Neural progenitor cell (in vitro differentiated cells): ENCODE results near the gene FSTL1. TPM values are rescaled to one million over a fixed set of nuclear protein-coding genes. Genes with fewer than 3 reads are reported as not detected.

Source experiments
- DNase-seq: peaks from one replicate; pipeline ENCODE4 v3.0.0-alpha.2; 2016; ENCODE audit warnings: low spot score
- H2AFZ ChIP-seq: fragments of 200-600 bp; sonication (generic); replicated peaks from 2 replicates; pipeline ENCODE4 v1.6.1; 2016; ENCODE audit warnings: antibody characterized with exemption
- H3F3A ChIP-seq: fragments of 200-600 bp; sonication (generic); 2 replicates; pipeline ENCODE4 v1.6.1; 2016; ENCODE audit warnings: antibody characterized with exemption, low read depth
- H3K27ac ChIP-seq: fragments of 200-600 bp; sonication (generic); 2 replicates; pipeline ENCODE4 v1.5.1; 2016; ENCODE audit warnings: mild to moderate bottlenecking
- H3K27me3 ChIP-seq: fragments of 200-600 bp; sonication (generic); 2 replicates; pipeline ENCODE4 v1.6.1; 2016; ENCODE audit warnings: mild to moderate bottlenecking, moderate library complexity
- H3K36me3 ChIP-seq: fragments of 200-600 bp; sonication (generic); 2 replicates; pipeline ENCODE4 v1.5.1; 2016
- H3K4me1 ChIP-seq: fragments of 200-600 bp; sonication (generic); 2 replicates; pipeline ENCODE4 v1.6.1; 2016; ENCODE audit warnings: mixed run types
- H3K4me2 ChIP-seq: fragments of 200-600 bp; sonication (generic); 2 replicates; pipeline ENCODE4 v1.6.1; 2016
- H3K4me3 ChIP-seq: fragments of 200-600 bp; sonication (generic); 2 replicates; pipeline ENCODE4 v1.5.1; 2016
- H3K79me2 ChIP-seq: fragments of 200-600 bp; sonication (generic); 2 replicates; pipeline ENCODE4 v1.6.1; 2016; ENCODE audit warnings: low read depth
- H3K9ac ChIP-seq: fragments of 200-600 bp; sonication (generic); 2 replicates; pipeline ENCODE4 v1.6.1; 2016
- H3K9me3 ChIP-seq: fragments of 200-600 bp; sonication (generic); 2 replicates; pipeline ENCODE4 v1.5.1; 2016; ENCODE audit warnings: low read depth
- H4K20me1 ChIP-seq: fragments of 200-600 bp; sonication (generic); 2 replicates; pipeline ENCODE4 v1.6.1; 2016; ENCODE audit warnings: low read depth
- H3K27ac Mint-ChIP-seq: 3 replicates; pipeline ENCODE4 v1.8.0; 2021; ENCODE audit warnings: mixed read lengths
- H3K27me3 Mint-ChIP-seq: 2 replicates; pipeline ENCODE4 v1.8.0; 2022; ENCODE audit warnings: low read depth, mild to moderate bottlenecking, inconsistent platforms, moderate library complexity, mixed read lengths; ENCODE audit not compliant: insufficient read depth
- H3K36me3 Mint-ChIP-seq: 3 replicates; pipeline ENCODE4 v1.8.0; 2021; ENCODE audit warnings: mixed read lengths
- H3K4me1 Mint-ChIP-seq: 3 replicates; pipeline ENCODE4 v1.8.0; 2021; ENCODE audit warnings: mixed read lengths
- H3K4me3 Mint-ChIP-seq: 3 replicates; pipeline ENCODE4 v1.8.0; 2021; ENCODE audit warnings: mild to moderate bottlenecking, moderate library complexity, mixed read lengths
- H3K9me3 Mint-ChIP-seq: 3 replicates; pipeline ENCODE4 v1.8.0; 2020; ENCODE audit warnings: mixed read lengths
- CTCF ChIP-seq: fragments of 200-600 bp; sonication (generic); IDR thresholded peaks from 2 replicates; pipeline ENCODE4 v1.5.1; 2017; ENCODE audit warnings: antibody characterized with exemption, mild to moderate bottlenecking
- EZH2 ChIP-seq: fragments of 200-600 bp; sonication (generic); IDR thresholded peaks from 2 replicates; pipeline ENCODE4 v1.6.1; 2017; ENCODE audit warnings: antibody characterized with exemption, mild to moderate bottlenecking, moderate library complexity
- EZH2phosphoT487 ChIP-seq: fragments of 200-600 bp; sonication (generic); IDR thresholded peaks from 2 replicates; pipeline ENCODE4 v1.6.1; 2017; ENCODE audit warnings: antibody characterized with exemption
- total RNA-seq: library from RNA; depleted of rRNA; stranded (reverse); fragments of >200 nt; gene quantifications from 2 replicates; pipeline ENCODE4 v1.2.3, GENCODE V29; 2015; ENCODE audit warnings: low replicate concordance

FSTL1 gene
- total RNA-seq, 1 donor from 2014 or later, result 327 TPM

- no peaks in the 10 kb centered on the region for H3K4me1 Mint-ChIP-seq
- peaks cover 16% of the 10 kb centered on the region for H3K36me3 ChIP-seq
Measured at GRCh38 chr3:120402257-120402656, 48.5 kb downstream of the FSTL1 start.

GRCh38 chr3:120399372-120399771 lies 51.4 kb downstream of the FSTL1 start:
- Histone ChIP-seq H4K20me1 (no peaks in the 10 kb centered on the region), H3F3A (no peaks in the 10 kb centered on the region), H3K27me3 (no peaks in the 10 kb centered on the region), H3K4me2 (no peak overlapping the region), H3K79me2 (no peaks in the 10 kb centered on the region), H3K36me3 (peaks cover 16% of the 10 kb centered on the region), H3K4me3 (no peak overlapping the region), H3K9ac (no peak overlapping the region), H2AFZ (no peak overlapping the region), H3K27ac (no peak overlapping the region), H3K9me3 (no peaks in the 10 kb centered on the region), H3K4me1 (no peaks in the 10 kb centered on the region)
- Mint-ChIP-seq H3K9me3 (no peaks in the 10 kb centered on the region), H3K36me3 (peaks cover 49% of the 10 kb centered on the region), H3K4me1 (no peaks in the 10 kb centered on the region), H3K4me3 (no peak overlapping the region), H3K27me3 (no peaks in the 10 kb centered on the region), H3K27ac (no peak overlapping the region)
- DNase-seq, result no peak
- TF ChIP-seq CTCF, result no peak
- TF ChIP-seq EZH2, result no peak
- TF ChIP-seq EZH2phosphoT487, result no peak

More at GRCh38 chr3:120402257-120402656, 48.5 kb downstream of the FSTL1 start:
- Histone ChIP-seq H3K79me2 (no peaks in the 10 kb centered on the region), H2AFZ (no peak overlapping the region), H3K4me1 (no peaks in the 10 kb centered on the region), H3K9me3 (no peaks in the 10 kb centered on the region), H3K4me3 (no peak overlapping the region), H3K27me3 (no peaks in the 10 kb centered on the region), H3K9ac (no peak overlapping the region), H3F3A (no peaks in the 10 kb centered on the region), H3K27ac (no peak overlapping the region), H3K4me2 (no peak overlapping the region), H4K20me1 (no peaks in the 10 kb centered on the region)
- Mint-ChIP-seq H3K9me3 (no peaks in the 10 kb centered on the region), H3K4me3 (no peak overlapping the region), H3K27me3 (peaks cover 3% of the 10 kb centered on the region), H3K27ac (no peak overlapping the region), H3K36me3 (peaks cover 50% of the 10 kb centered on the region)
- no peak for TF ChIP-seq EZH2phosphoT487
- TF ChIP-seq EZH2, result no peak
- no peak for TF ChIP-seq CTCF
- no peak for DNase-seq

DNA sequence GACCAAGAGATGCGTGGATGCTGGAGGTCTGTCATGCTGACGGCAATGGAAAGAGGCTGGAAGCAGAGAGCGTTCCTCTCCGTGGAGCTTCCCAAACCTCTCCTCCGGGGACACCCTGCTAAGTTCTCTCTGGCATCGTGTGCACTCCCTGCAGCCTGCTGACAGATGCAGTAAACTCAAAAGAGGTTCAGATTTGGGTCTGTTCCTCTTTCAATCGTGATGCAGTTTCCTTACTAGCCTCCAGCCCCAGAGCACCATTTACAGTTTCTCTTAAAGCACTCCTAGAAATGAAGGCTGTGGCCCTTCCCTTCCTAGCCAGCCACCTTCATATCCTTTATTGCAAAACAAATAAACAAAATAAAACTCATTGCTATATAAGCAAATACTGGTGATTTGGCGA lies 54.3 kb downstream of the FSTL1 start:
- Mint-ChIP-seq H3K27me3 (no peaks in the 10 kb centered on the region), H3K27ac (no peak overlapping the region), H3K9me3 (no peaks in the 10 kb centered on the region), H3K36me3 (peaks cover 33% of the 10 kb centered on the region), H3K4me3 (no peak overlapping the region), H3K4me1 (no peaks in the 10 kb centered on the region)
- Histone ChIP-seq H3K36me3 (peaks cover 7% of the 10 kb centered on the region), H3K27ac (no peak overlapping the region), H3K9ac (no peak overlapping the region), H3K9me3 (no peaks in the 10 kb centered on the region), H3K27me3 (no peaks in the 10 kb centered on the region), H3K4me1 (no peaks in the 10 kb centered on the region), H4K20me1 (no peaks in the 10 kb centered on the region), H3K4me2 (no peak overlapping the region), H3F3A (no peaks in the 10 kb centered on the region), H2AFZ (no peak overlapping the region), H3K79me2 (no peaks in the 10 kb centered on the region), H3K4me3 (no peak overlapping the region)
- no peak for TF ChIP-seq CTCF
- no peak for TF ChIP-seq EZH2
- TF ChIP-seq EZH2phosphoT487, result no peak
- DNase-seq, result no peak
